DMS 273 (cell line): ENCODE measurements around the gene EFNA4.

ENCODE experiments used
- DNase-seq: peaks from one replicate; lab custom pipeline; 2025; ENCODE audit not compliant: unreplicated experiment; lab: John Stamatoyannopoulos, UW

EFNA4 gene

DNA sequence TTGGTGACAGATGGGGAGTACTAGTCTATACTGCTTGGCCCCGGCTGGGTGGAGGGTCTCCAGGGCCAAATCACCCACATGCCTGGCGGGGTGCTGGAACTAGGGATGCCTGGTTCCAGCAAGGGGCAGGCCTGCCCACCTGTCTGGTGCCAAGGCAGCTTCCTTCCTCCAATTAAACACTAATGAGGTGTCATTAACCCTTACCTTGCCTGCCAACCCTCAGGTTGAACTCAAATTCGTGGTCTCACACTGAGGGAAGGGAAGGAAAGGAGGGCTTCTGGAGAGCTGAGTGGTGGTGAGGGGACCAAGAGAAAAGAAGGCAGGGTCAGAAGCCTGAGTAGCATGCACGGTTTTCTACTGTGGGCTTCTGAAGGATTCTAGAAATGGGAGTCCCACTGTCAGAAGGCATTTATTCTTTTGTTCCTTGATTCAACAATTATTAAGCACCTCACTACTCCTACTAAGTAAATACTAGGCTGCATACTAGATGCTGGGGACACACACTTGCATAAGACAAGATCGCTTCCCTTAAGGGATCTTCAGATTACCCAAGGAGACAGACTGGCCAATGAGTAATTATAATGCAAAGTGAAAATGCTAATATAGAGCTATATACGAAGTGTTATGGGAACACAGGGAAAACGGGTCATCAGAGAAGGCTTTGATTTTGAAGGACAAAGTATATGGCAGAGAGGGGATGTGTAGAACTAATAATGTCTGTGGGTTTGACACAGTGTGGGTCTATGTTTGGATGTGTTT lies 9.2 kb downstream of the EFNA4 start:
- no peak for DNase-seq

DNA sequence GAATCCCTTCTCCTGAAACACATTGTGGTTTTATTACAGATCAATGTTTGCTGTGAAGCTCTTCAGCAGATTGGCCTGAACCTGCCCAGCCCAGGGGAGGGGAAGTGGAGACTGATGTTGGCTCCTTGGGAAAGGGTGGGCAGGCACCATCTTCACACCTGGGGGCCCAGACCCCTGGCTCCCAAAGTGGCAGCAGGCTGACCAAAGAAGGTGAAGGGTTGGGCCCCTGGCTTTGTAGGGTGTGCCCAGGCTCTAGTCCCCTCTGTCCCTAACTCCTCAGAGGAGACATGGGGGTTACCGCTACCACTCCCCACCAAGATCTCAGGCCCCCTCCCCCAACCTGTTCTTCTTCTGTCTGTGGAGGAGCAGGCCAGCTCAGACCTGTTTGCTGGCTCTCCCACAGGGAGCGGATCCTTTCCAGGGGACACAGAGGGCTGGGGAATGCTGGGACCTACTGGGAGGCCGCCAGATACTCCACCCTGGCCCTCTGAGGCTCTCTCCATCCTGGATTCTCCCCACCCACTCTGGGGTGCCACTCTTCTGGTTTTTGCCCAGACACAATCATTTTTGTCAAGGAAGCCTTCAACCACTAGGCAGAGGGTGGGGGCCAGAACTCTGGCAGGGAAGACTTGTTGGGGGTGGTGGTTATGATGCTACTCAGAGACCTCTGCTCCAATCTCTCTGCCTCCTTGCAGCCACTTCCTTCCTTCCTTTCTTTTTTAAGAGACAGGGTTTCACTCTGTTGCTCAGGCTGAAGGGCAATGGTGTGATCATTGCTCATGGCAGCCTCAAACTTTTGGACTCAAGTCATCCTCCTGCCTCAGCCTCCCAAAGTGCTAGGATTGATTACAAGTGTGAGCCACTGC lies 10.1 kb downstream of the EFNA4 start:
- DNase-seq, result no peak

DNA sequence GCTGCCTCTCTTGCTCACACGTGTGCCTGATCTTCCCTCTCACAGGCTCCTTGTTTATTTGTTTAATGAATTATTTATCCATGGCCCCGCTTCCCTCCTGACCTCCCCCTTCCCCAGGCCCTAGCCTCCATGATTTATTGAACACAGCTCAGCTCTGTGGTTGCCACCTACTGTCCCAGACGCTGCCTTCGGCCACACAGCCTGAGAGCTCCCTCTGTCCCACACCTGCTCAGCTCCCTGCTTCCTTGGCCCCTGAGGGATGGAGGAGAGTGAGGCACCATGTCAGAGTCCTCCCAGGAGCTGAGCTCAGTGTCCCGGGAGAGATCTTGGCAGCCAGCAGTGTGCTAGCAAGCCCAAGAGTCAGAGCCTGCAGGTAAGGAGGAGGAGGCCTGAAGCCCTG lies 12.0 kb downstream of the EFNA4 start:
- no peak for DNase-seq

DNA sequence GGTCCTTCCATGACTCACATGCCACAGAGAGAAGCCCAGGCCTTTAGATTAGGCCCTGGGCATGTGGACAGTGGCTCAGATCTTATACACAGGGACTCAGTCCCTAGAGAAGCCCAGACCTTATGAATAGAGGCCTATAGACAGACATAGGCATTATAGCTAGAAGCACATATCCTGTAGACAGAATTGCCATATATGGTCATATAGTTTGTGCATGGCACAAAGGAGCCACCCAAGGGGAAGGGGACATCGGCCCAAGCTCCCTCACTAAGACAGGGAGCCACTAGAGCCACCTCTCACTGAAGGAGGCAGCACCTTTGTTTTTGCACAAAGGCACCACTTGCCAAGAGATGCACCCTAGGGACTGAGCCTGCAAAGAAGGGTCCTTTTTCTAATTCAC lies 12.8 kb downstream of the EFNA4 start:
- no peak for DNase-seq

DNA sequence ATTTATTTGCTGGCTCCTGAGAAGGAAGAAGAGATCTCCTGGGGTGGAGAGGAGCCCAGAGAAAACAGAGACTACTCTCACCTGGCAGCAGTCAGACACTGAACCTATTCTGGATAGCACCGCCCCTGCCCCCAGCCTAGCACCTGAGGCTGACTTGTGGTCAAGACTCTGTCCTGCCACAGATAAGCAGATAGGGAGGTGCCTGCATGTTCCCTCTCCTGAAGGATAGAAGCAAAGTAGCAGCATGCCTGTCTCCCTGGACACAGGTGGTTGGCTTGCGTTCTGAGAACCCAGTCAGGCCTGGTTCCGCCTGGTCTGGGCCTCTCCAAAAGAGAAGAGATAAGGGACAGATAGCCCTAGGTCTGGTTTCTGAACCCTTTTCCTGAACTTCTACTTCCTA lies 13.8 kb downstream of the EFNA4 start:
- DNase-seq, result no peak

DNA sequence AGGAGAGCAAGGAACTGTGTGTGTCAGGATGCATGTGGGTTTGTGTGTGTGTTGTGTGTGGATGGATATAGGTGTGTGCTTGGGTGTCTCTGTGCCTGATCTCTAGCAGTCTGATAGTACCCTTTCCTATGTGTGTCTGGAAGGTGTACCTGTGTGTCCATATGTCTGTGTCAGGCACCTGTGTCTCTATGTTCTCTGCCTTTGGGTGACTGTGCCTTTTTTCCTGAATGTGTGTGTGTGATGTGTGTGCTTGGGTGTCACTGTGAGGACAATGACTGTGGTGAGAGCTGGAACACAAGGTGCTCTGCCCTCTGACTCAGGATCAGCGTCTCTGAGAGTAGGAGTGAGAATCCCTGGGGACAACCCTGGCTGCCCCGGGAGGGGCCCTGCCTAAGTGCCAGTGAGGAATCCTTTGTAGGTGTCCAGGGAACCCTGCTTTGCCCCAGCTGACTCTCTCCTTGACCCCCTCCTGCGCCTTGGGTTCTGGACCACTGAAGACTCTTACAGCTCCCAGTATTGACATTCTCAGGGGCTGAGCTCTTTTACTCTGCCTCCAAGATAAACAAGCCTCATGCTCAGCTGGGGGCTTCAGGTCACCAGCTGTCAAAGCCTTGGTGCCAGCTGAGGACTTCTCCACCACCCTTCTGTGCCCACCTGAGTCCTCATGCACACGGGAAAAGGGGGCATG lies 14.4 kb downstream of the EFNA4 start:
- DNase-seq, result peak; percentile 70

GRCh38 chr1:155078469-155079209 lies 15.1 kb downstream of the EFNA4 start, which contains the start of gene EFNA3:
Gene EFNA3, plus strand, starts transcription at chr1:155078837. Its CDS starts 105 bp downstream, at chr1:155078942.
- DNase-seq, result peak; percentile 92

DNA sequence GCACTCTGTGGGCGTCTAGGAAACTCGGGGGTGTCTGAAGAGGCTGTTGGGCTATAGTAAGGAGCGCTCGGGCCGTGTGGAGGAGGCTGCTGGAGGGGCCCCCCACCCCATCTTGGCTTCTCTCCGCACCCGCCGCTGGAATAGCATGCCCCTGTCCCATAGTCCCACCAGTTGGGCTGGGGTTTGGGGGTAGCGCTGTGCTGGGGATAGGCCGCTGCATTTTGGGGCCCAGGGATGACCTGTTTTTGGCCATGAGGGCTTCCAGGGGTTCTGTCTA lies 15.6 kb downstream of the EFNA4 start:
- DNase-seq, result no peak

GRCh38 chr1:155079487-155080311 lies 16.2 kb downstream of the EFNA4 start:
- peak; percentile 59 for DNase-seq

GRCh38 chr1:155080312-155081228 lies 17.0 kb downstream of the EFNA4 start:
- DNase-seq, result peak; percentile 88

GRCh38 chr1:155081472-155082300 lies 18.1 kb downstream of the EFNA4 start:
- DNase-seq, result no peak

DNA sequence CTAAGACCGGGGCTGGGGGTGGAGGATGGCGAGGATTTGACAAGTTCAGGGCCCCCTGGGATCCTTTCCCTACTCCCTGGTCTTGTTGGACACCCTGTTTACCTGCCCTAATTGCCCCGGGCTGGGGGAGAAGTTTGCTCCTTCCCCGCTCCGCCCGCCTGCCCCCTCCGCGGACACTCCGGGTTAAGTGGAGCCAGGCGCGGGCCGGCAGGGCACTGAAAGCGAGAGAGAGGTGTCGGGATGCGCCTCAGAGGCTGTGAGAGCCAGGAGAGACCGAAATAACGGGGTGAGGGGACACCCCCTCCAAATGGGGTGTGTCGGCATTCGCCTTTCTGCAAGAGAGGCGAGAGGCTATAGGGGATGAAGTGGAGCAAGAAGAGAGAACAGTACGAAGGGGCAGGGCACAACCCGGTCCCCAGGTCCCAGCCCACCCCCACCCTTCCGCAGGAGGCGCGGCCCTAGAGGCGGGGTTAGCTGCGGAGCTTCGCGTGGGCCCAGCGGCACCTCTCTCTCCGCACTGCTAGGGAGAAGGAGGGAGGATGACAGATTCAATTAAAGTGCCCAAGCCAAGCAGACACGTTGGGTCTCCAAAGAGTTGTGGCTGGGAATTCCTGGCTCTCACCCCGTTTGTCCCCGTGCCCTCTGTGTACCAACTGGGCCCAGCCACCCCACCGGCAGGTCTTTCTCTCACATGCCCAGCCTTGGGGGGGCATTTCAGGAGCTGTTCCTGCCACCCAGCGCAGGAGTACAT lies 18.9 kb downstream of the EFNA4 start:
- peak; percentile 42 for DNase-seq

- no peak for DNase-seq
Measured at GRCh38 chr1:155083052-155083541, 19.6 kb downstream of the EFNA4 start.

- DNase-seq, result peak; percentile 88
Measured at GRCh38 chr1:155083865-155084721, 20.6 kb downstream of the EFNA4 start.

GRCh38 chr1:155084722-155085503 lies 21.4 kb downstream of the EFNA4 start:
- peak; percentile 98 for DNase-seq
